Hepatic stellate cell (primary cell): ENCODE results near the gene SLITRK5.

ENCODE experiments used
- DNase-seq: peaks from one replicate; pipeline ENCODE4 v3.0.0; 2011; ENCODE audit warnings: low spot score

Gene SLITRK5, protein sequence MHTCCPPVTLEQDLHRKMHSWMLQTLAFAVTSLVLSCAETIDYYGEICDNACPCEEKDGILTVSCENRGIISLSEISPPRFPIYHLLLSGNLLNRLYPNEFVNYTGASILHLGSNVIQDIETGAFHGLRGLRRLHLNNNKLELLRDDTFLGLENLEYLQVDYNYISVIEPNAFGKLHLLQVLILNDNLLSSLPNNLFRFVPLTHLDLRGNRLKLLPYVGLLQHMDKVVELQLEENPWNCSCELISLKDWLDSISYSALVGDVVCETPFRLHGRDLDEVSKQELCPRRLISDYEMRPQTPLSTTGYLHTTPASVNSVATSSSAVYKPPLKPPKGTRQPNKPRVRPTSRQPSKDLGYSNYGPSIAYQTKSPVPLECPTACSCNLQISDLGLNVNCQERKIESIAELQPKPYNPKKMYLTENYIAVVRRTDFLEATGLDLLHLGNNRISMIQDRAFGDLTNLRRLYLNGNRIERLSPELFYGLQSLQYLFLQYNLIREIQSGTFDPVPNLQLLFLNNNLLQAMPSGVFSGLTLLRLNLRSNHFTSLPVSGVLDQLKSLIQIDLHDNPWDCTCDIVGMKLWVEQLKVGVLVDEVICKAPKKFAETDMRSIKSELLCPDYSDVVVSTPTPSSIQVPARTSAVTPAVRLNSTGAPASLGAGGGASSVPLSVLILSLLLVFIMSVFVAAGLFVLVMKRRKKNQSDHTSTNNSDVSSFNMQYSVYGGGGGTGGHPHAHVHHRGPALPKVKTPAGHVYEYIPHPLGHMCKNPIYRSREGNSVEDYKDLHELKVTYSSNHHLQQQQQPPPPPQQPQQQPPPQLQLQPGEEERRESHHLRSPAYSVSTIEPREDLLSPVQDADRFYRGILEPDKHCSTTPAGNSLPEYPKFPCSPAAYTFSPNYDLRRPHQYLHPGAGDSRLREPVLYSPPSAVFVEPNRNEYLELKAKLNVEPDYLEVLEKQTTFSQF

DNA sequence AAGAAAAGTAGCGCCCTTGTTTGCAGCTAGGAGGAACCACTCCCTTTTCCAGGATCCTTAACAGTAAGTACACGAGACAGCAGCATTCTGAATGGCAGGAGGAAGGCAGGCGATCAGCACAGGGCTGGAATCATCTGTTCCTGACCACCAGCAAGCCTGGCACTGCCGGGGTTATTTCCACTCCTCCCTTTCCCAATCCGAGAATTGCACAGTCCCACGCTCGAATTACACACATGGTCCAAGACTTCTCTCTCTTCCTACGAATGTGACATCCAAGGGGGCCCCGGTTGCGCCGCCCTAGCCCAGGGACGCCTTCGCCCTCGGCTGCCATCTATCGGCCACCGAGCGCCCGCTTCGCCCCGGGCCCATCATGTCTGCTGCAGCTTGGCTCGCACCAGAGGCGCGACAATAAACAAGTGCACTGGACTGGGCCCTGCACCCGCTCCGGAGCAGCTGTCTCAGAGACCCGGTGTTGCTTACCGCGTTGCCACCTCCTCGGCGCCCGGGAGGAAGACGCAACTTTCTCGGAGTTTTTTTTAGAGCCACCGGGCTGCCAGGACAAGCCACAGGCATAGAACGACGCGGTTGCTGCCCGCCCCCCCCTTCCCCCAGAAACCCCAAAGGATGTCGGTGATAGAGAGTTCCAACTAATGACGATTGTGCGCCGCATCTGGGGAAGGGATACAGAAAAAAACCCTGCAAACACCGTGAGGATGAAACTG is at the start of gene SLITRK5:
SLITRK5 (plus strand) TSS at position 341 of the 722 bp plus-strand sequence. CDS start 4,018 bp downstream, outside the sequence.
- peak; percentile 43 for DNase-seq

DNA sequence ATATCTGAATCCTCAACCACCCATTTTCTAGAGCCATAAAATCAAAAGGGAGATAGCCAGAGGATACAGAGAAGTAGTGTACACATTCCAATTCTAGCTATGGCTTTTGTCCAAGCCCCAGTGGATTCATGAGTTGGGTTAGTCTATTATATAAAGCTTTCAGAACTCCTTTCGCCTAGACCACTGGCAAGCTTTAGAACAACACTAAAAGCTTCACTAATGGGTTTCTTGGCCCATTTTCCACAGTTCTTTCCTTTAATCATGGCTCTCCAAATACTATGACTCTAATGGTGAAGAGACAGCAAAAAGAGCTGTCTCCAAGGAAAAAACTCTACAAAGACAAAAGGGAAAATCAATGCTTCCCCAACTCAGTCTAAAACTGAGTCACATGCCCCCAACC is 48.2 kb upstream of the SLITRK5 start:
- DNase-seq: no peak

DNA sequence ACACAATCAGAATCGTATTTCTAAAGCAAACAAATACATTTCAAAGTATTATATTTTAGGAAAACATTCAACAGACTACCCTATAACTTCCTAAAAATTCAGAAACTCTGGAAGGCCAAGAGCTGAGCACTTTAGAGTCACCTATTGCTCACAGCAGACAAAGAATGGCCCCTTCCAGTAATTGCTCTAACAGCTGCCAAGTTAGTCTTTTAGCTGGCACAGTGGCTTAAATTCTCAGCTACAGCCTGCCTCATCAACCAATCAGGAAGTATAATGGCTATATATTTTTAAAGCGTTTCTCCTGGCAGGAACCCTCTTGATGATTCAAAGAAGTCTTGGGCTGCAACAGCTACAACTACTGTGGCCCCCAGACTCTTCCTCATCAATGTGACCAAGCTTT is 14.9 kb upstream of the SLITRK5 start:
- no peak for DNase-seq

DNA sequence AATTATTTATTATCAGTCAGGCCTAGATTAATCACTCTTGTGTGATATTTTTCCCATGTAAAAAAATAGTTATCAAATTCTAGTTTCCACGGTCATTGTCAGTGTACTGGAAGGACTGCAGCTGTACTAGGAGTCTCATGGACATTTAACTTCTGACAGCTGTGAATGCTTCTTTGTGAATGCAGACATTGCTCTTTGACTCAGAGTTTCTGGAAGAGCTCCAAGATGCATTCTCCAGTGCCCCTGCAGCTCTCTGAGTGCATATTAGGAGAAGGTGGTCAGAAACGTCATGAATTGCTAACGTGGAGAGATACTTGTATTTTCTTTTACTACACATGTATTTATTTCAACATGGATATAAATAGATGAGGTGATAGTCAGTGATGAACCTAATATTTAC is 9.7 kb upstream of the SLITRK5 start:
- no peak for DNase-seq

DNA sequence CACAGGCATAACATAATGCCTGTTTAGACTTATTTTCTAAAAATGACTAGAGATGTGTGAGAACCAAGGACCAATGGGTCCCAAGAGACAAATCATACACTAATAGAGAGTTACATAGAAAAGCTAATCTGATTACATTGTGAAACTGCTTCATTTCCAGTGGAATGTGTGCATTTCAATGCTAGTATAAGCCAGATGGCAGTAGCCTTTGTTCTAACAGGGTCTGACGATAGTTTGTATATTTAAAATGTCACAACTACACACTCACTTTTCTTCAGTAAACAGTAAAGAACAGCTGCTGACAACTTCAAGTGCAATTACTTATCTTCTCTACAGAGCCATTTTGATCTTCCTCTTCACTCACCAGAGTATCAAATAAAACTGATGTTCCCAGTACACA is 4.3 kb upstream of the SLITRK5 start:
- DNase-seq: no peak

DNA sequence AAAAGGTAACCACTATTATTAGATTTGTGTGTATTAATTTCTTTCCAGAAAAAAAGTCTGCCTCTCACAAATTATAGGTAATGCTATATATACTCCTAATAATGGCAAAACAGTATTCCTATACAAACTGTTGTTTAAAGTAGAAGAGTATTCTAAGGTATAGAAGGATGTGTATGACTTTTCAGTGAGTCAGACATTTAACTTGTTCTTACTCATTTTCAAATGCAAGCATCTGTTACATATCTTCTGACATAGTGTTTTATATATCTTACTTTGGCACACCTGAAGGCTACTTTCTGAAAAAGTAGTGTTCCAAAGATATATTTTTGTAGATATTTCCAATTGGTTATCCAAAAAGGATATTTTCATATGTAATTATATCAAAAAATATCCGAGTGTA is 3.5 kb upstream of the SLITRK5 start:
- DNase-seq: no peak

DNA sequence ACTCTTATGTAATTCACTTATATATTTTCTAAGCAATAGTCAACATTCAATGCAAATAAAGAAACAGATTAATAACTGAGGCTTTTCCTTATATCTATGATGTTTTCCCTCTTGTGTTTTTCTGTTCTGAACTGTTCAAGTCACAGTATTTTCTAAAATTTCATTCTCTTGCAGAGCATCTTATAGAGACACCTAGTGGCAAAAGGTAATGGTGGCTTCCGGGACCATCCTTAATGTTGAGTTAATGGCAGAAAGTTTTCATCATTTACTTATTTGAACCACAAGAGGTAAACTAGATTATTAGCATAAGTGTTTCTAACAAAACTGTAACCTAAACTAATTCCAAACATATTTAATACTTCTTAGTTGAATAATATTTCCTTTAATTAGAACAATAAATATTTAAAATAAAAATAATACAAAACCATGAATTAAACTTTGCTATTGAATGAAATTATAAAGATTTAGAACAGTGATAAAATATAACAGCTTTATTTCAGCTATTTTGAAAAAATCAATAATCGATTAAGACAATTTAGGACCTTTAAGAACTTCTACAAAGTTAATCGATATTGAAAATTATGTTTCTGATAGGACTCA is 1.7 kb upstream of the SLITRK5 start:
- no peak for DNase-seq

DNA sequence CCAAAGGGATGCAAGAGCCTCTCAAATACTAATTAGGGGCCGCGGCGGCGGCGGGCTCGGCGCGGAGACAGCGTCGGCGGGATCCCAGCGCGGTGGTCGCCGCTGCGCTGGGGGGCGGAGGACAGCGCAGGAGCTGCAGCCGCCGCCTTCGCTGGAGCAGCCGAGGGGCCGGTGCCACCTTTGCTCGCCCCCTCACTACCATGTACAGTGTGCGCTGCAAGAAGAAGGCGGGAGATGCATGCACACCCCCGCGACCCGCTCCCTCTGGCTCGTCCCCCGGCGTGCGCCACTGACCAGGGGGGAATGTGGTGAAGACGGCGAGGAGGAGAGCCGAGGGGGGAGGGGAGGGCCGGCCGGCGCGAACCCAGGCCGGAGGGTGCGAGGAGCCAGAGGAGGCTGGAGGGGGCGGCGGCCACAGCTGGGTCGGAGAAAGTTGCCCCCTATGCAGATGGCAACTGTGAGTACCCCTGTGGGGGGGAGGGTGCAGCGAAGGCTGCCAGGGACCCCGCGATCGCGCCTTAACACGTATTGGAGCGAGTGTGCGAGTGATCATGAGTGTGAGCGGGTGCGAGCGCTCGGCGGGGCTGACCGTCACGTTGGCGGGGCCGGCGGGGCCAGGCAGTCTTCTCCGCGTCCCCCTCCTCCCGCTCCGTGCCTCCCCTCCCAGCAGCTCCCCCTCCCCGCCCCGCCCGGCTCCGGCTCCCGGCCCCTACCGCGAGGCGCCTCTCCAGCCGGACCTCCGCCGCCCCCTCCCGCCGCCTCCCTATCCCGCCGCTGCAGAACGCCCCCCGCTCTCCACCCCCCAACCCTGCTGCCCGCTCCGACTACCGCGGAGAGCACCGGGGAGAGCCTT is 808 bp downstream of the SLITRK5 start:
- DNase-seq: no peak

DNA sequence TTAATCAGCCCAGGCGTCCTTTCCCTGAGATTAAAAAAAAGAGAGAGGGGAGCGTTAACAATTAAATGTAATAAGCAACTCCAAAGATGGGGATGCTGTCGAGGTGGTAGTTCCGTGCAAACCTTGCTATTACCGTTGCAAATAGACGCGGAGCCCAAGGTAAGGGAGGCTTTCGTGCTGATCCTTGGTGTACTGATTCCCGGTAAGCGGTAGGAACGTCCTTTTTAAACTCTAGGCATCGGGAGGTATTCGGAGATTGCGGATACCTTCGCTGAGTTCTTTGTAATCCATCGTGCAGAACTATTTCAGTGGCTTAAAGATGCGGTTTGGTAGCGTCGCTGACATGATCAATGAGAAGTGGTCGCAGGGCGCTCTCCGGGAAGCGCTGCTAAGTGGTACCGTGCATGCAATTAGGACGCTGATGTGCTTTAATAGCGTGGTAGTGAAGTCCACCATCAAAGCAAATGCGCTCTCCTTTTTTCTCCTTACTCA is 3.1 kb downstream of the SLITRK5 start:
- no peak for DNase-seq

DNA sequence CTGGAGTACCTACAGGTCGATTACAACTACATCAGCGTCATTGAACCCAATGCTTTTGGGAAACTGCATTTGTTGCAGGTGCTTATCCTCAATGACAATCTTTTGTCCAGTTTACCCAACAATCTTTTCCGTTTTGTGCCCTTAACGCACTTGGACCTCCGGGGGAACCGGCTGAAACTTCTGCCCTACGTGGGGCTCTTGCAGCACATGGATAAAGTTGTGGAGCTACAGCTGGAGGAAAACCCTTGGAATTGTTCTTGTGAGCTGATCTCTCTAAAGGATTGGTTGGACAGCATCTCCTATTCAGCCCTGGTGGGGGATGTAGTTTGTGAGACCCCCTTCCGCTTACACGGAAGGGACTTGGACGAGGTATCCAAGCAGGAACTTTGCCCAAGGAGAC is 4.7 kb downstream of the SLITRK5 start:
- DNase-seq: no peak

DNA sequence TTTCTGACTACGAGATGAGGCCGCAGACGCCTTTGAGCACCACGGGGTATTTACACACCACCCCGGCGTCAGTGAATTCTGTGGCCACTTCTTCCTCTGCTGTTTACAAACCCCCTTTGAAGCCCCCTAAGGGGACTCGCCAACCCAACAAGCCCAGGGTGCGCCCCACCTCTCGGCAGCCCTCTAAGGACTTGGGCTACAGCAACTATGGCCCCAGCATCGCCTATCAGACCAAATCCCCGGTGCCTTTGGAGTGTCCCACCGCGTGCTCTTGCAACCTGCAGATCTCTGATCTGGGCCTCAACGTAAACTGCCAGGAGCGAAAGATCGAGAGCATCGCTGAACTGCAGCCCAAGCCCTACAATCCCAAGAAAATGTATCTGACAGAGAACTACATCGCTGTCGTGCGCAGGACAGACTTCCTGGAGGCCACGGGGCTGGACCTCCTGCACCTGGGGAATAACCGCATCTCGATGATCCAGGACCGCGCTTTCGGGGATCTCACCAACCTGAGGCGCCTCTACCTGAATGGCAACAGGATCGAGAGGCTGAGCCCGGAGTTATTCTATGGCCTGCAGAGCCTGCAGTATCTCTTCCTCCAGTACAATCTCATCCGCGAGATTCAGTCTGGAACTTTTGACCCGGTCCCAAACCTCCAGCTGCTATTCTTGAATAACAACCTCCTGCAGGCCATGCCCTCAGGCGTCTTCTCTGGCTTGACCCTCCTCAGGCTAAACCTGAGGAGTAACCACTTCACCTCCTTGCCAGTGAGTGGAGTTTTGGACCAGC is 5.3 kb downstream of the SLITRK5 start:
- no peak for DNase-seq

DNA sequence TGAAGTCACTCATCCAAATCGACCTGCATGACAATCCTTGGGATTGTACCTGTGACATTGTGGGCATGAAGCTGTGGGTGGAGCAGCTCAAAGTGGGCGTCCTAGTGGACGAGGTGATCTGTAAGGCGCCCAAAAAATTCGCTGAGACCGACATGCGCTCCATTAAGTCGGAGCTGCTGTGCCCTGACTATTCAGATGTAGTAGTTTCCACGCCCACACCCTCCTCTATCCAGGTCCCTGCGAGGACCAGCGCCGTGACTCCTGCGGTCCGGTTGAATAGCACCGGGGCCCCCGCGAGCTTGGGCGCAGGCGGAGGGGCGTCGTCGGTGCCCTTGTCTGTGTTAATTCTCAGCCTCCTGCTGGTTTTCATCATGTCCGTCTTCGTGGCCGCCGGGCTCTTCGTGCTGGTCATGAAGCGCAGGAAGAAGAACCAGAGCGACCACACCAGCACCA is 5.9 kb downstream of the SLITRK5 start:
- no peak for DNase-seq

DNA sequence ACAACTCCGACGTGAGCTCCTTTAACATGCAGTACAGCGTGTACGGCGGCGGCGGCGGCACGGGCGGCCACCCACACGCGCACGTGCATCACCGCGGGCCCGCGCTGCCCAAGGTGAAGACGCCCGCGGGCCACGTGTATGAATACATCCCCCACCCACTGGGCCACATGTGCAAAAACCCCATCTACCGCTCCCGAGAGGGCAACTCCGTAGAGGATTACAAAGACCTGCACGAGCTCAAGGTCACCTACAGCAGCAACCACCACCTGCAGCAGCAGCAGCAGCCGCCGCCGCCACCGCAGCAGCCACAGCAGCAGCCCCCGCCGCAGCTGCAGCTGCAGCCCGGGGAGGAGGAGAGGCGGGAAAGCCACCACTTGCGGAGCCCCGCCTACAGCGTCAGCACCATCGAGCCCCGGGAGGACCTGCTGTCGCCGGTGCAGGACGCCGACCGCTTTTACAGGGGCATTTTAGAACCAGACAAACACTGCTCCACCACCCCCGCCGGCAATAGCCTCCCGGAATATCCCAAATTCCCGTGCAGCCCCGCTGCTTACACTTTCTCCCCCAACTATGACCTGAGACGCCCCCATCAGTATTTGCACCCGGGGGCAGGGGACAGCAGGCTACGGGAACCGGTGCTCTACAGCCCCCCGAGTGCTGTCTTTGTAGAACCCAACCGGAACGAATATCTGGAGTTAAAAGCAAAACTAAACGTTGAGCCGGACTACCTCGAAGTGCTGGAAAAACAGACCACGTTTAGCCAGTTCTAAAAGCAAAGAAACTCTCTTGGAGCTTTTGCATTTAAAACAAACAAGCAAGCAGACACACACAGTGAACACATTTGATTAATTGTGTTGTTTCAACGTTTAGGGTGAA is 6.6 kb downstream of the SLITRK5 start:
- DNase-seq: no peak

DNA sequence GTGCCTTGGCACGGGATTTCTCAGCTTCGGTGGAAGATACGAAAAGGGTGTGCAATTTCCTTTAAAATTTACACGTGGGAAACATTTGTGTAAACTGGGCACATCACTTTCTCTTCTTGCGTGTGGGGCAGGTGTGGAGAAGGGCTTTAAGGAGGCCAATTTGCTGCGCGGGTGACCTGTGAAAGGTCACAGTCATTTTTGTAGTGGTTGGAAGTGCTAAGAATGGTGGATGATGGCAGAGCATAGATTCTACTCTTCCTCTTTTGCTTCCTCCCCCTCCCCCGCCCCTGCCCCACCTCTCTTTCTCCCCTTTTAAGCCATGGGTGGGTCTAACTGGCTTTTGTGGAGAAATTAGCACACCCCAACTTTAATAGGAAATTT is 7.2 kb downstream of the SLITRK5 start:
- no peak for DNase-seq

DNA sequence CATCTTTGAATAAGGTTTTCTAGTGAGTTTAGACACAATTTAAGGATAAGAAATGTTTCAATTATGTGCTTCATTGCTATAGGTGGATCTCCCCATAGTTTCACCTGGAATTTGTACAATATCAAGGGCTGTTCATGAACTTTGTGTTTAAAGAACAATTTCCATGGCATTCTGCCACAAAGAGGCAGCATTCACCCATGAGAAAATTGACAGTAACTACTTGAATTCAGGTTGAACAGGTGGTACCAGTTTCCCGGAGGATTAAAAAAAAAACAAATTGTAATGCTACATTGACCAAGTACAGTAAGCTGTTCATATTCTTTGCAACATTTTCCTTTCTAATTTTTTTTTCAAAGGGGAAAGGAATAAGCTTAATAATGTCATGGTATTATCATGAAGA is 9.1 kb downstream of the SLITRK5 start:
- DNase-seq: no peak

DNA sequence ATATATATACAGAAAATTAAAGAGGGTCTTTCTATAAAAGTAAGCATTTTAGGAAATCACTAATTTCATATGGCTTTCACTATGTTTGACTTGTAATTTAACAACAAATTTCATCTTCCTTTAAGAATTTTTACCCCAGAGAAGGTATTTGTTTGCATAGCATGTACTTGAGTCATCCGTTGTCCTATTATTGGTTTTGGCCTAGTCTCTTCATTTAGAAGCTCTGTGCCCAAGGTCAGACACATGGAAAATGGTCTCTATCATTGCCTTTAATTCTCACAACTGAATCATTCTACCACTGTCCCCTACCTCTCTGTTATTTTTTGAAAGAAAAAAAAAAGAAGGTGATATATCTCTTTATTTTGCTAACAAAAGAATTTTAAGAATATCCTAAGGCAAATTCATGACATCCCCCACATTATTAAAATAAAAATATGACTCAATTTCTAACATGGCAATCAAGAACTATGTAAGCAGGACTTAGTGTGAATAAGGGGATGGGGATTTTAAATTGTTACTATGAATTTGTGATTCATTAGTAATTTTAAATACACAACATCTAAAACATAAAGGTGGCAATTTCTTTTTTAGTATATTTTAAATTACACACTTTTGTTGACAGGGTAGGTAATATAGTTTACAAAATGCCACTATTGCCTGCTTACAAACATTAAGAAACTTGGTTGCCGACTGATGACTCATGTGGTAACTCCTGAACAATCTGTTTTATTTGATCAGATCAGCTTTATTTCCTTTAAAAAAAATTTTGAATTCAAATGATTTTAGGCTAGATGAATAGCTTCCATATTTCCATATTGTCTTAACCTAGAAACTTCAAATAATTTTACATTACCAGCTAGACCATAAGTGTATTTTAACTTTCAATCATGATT is 13.9 kb downstream of the SLITRK5 start:
- DNase-seq: no peak

DNA sequence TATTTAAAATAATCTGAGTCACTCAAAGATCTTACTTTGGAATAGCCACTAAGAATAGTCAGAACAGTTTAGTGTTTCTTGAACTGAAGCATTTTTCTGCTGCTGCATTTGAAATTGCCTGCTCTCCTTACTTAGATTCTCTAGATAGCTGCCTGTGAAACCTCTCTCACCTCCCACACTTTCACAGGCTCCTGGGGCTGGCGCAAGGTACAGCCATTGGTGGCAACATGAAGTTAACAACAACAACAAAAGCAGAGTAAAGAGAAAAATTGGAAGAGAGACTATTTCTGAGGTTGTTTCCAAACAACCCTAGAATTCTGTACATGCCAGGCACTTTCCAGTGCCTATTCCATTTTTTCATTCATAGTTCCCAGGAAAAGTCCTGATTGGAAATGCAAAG is 25.3 kb downstream of the SLITRK5 start:
- DNase-seq: no peak

DNA sequence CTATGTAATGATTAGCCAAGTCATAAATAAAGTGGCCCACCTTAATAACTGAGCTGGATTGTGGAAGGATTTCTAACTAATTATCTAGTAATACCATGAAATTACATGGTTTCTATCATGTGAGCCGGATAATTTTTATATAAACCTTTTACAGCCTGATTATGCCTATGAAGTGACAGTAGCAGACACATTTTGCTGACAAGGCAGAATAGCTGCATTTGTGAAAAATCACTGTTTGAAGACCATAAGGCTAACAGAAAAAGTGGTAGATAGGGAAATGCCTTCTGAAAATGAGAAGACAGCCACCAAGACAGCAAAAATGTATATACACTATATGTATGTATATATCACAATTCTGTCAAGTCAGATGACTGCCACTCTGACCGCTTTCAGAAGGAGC is 27.1 kb downstream of the SLITRK5 start:
- no peak for DNase-seq
